ENCODE results near the gene TGIF1. TPM values are rescaled to one million over a fixed set of nuclear protein-coding genes. Genes with fewer than 3 reads are reported as not detected.
"Not testable (repeated sequence)": the region's sequence is repeated elsewhere in the genome, so short reads cannot be mapped to it uniquely, and the experiment has no call there.

Gene TGIF1
- total and polyA plus RNA-seq, 2 donors, result 25.4 to 96.1 TPM

DNA sequence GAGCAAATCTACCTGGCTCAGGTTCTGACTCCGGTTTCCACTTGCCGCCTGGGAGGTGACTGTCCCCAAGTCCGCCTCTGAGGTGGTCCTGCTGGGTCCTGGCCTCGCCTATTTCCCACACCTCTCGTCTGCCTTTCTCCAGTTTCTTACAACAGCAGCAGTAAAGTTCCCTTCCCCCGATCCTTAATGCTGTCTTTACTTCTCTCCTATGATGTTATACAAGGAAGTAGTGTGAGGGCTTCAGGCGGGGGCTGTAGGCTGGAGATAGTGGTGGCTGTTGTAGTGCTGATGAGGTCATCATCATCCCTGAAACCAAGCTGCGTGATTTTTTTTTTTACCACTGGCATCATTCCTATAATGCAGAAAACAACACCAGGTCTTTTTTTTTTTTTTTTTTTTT is 18.9 kb downstream of the TGIF1 start:
- DNase-seq (ENCODE audit: low read depth in 6 of 9, low spot score in 9 of 9), result no peak
- no peaks in the 10 kb centered on the region for H3K9me3 ChIP-seq (ENCODE audit: control insufficient read depth in 2 of 2, insufficient read depth in 1 of 2, low read length in 1 of 2)

DNA sequence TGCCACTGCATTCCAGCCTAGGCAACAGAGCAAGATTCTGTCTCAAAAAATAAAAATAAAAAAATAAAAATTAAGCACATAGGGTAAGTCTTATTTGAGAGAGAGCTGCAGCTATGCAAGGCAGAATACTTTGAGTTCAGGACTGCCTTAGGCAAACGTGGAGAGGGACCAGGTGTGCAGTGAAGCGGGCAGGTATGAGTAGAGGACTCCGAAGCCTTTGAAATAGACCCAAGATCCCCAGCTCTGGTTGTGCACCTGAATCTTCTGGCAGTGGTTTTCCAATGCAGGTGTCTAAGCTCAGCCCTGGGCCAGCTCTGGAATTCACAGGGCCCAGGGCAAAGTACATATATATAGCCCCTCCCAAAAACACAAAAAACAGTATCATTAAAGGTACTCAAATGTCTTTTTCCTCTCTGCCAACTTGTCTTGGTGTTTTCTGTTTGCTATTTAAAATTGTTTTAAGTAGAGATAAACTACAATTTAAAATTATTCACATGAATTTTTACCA is 21.2 kb downstream of the TGIF1 start:
- peaks cover 5 to 7% of the 10 kb centered on the region in 2 donors for H3K4me1 ChIP-seq (ENCODE audit: control insufficient read depth in 2 of 2, insufficient read depth in 2 of 2, low read length in 2 of 2)
- H3K27me3 ChIP-seq (ENCODE audit: control insufficient read depth in 2 of 2, insufficient read depth in 1 of 2, low read length in 1 of 2), result no peaks in the 10 kb centered on the region
- no peak overlapping the region for H3K4me3 ChIP-seq (ENCODE audit: low read length in 2 of 2)
- 94% methylated on average over 3 of the region's 3 CpGs for WGBS
- DNase-seq (ENCODE audit: low read depth in 6 of 9, low spot score in 9 of 9), result no peak
- H3K9me3 ChIP-seq (ENCODE audit: control insufficient read depth in 2 of 2, insufficient read depth in 1 of 2, low read length in 1 of 2), result no peaks in the 10 kb centered on the region
- no peaks in the 10 kb centered on the region for H3K36me3 ChIP-seq (ENCODE audit: control insufficient read depth in 2 of 2, insufficient read depth in 2 of 2, low read length in 1 of 2)
- no peak overlapping the region for H3K27ac ChIP-seq (ENCODE audit: low read depth in 1 of 2, low read length in 1 of 2)

More for the DNA sequence above, 18.9 kb downstream of the TGIF1 start:
- H3K27ac ChIP-seq (ENCODE audit: low read depth in 1 of 2, low read length in 1 of 2), result no peak overlapping the region
- no peaks in the 10 kb centered on the region for H3K27me3 ChIP-seq (ENCODE audit: control insufficient read depth in 2 of 2, insufficient read depth in 1 of 2, low read length in 1 of 2)
- 94% methylated on average over 8 of the region's 8 CpGs for WGBS
- peaks cover 5 to 11% of the 10 kb centered on the region in 2 donors for H3K4me1 ChIP-seq (ENCODE audit: control insufficient read depth in 2 of 2, insufficient read depth in 2 of 2, low read length in 2 of 2)
- no peaks in the 10 kb centered on the region for H3K36me3 ChIP-seq (ENCODE audit: control insufficient read depth in 2 of 2, insufficient read depth in 2 of 2, low read length in 1 of 2)
- no peak overlapping the region for H3K4me3 ChIP-seq (ENCODE audit: low read length in 2 of 2)

DNA sequence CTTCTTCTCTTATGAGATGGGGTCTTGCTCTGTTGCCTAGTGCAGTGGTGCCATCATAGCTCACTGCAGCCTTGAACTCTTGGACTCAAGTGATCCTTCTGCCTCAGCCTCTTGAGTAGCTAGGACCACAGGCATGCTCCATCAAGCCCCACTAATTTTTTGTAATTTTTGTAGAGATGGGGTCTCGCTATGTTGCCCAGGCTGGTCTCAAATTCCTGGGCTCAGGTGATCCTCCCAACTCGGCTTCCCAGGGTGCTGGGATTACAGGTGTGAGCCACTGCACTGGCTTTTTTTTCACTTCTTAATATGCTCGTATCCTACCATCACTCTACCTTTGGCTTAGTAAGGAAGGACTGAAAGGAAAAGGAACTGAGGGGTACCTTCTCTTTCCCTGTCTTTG is 22.1 kb downstream of the TGIF1 start:
- not testable (repeated sequence) for H3K36me3 ChIP-seq (ENCODE audit: control insufficient read depth in 2 of 2, insufficient read depth in 2 of 2, low read length in 1 of 2); H3K9me3 ChIP-seq (ENCODE audit: control insufficient read depth in 2 of 2, insufficient read depth in 1 of 2, low read length in 1 of 2); H3K4me1 ChIP-seq (ENCODE audit: control insufficient read depth in 2 of 2, insufficient read depth in 2 of 2, low read length in 2 of 2); DNase-seq (ENCODE audit: low read depth in 6 of 9, low spot score in 9 of 9); H3K27me3 ChIP-seq (ENCODE audit: control insufficient read depth in 2 of 2, insufficient read depth in 1 of 2, low read length in 1 of 2); H3K4me3 ChIP-seq (ENCODE audit: low read length in 2 of 2); H3K27ac ChIP-seq (ENCODE audit: low read depth in 1 of 2, low read length in 1 of 2)
- WGBS, result 99% methylated on average over 3 of the region's 3 CpGs

GRCh38 chr18:3472681-3473544 is 22.9 kb downstream of the TGIF1 start:
- Histone ChIP-seq H3K27ac (ENCODE audit: low read depth in 1 of 2, low read length in 1 of 2) (no peak overlapping the region), H3K4me1 (ENCODE audit: control insufficient read depth in 2 of 2, insufficient read depth in 2 of 2, low read length in 2 of 2) (no peaks in the 10 kb centered on the region), H3K36me3 (ENCODE audit: control insufficient read depth in 2 of 2, insufficient read depth in 2 of 2, low read length in 1 of 2) (no peaks in the 10 kb centered on the region), H3K4me3 (ENCODE audit: low read length in 2 of 2) (no peak overlapping the region), H3K27me3 (ENCODE audit: control insufficient read depth in 2 of 2, insufficient read depth in 1 of 2, low read length in 1 of 2) (no peaks in the 10 kb centered on the region), H3K9me3 (ENCODE audit: control insufficient read depth in 2 of 2, insufficient read depth in 1 of 2, low read length in 1 of 2) (no peaks in the 10 kb centered on the region)
- 94% methylated on average over 18 of the region's 18 CpGs for WGBS
- DNase-seq (ENCODE audit: low read depth in 6 of 9, low spot score in 9 of 9), result no peak

GRCh38 chr18:3478262-3478978 is 28.4 kb downstream of the TGIF1 start:
- Histone ChIP-seq H3K27ac (ENCODE audit: low read depth in 1 of 2, low read length in 1 of 2) (no peak overlapping the region), H3K27me3 (ENCODE audit: control insufficient read depth in 2 of 2, insufficient read depth in 1 of 2, low read length in 1 of 2) (no peaks in the 10 kb centered on the region), H3K36me3 (ENCODE audit: control insufficient read depth in 2 of 2, insufficient read depth in 2 of 2, low read length in 1 of 2) (no peaks in the 10 kb centered on the region), H3K4me3 (ENCODE audit: low read length in 2 of 2) (no peak overlapping the region), H3K4me1 (ENCODE audit: control insufficient read depth in 2 of 2, insufficient read depth in 2 of 2, low read length in 2 of 2) (no peaks in the 10 kb centered on the region), H3K9me3 (ENCODE audit: control insufficient read depth in 2 of 2, insufficient read depth in 1 of 2, low read length in 1 of 2) (no peaks in the 10 kb centered on the region)
- WGBS, result 96% methylated on average over 8 of the region's 8 CpGs
- DNase-seq (ENCODE audit: low read depth in 6 of 9, low spot score in 9 of 9), result no peak

- H3K9me3 ChIP-seq (ENCODE audit: control insufficient read depth in 2 of 2, insufficient read depth in 1 of 2, low read length in 1 of 2), result no peaks in the 10 kb centered on the region
- H3K27me3 ChIP-seq (ENCODE audit: control insufficient read depth in 2 of 2, insufficient read depth in 1 of 2, low read length in 1 of 2), result no peaks in the 10 kb centered on the region
- no peak overlapping the region for H3K27ac ChIP-seq (ENCODE audit: low read depth in 1 of 2, low read length in 1 of 2)
- WGBS, result 95% methylated on average over 5 of the region's 5 CpGs
- no peaks in the 10 kb centered on the region for H3K4me1 ChIP-seq (ENCODE audit: control insufficient read depth in 2 of 2, insufficient read depth in 2 of 2, low read length in 2 of 2)
- H3K36me3 ChIP-seq (ENCODE audit: control insufficient read depth in 2 of 2, insufficient read depth in 2 of 2, low read length in 1 of 2), result no peaks in the 10 kb centered on the region
- DNase-seq (ENCODE audit: low read depth in 6 of 9, low spot score in 9 of 9), result no peak
- no peak overlapping the region for H3K4me3 ChIP-seq (ENCODE audit: low read length in 2 of 2)
Measured at GRCh38 chr18:3479978-3480509, 30.1 kb downstream of the TGIF1 start.

GRCh38 chr18:3480827-3481573 is 31.0 kb downstream of the TGIF1 start:
- Histone ChIP-seq H3K4me3 (ENCODE audit: low read length in 2 of 2) (no peak overlapping the region), H3K4me1 (ENCODE audit: control insufficient read depth in 2 of 2, insufficient read depth in 2 of 2, low read length in 2 of 2) (no peaks in the 10 kb centered on the region), H3K36me3 (ENCODE audit: control insufficient read depth in 2 of 2, insufficient read depth in 2 of 2, low read length in 1 of 2) (no peaks in the 10 kb centered on the region), H3K27me3 (ENCODE audit: control insufficient read depth in 2 of 2, insufficient read depth in 1 of 2, low read length in 1 of 2) (no peaks in the 10 kb centered on the region), H3K27ac (ENCODE audit: low read depth in 1 of 2, low read length in 1 of 2) (no peak overlapping the region), H3K9me3 (ENCODE audit: control insufficient read depth in 2 of 2, insufficient read depth in 1 of 2, low read length in 1 of 2) (no peaks in the 10 kb centered on the region)
- WGBS, result 96% methylated on average over 5 of the region's 5 CpGs
- no peak for DNase-seq (ENCODE audit: low read depth in 6 of 9, low spot score in 9 of 9)

GRCh38 chr18:3481696-3482210 is 31.8 kb downstream of the TGIF1 start:
- peak in 1 of 9 donors; percentile 51 for DNase-seq (ENCODE audit: low read depth in 6 of 9, low spot score in 9 of 9)
- H3K4me1 ChIP-seq (ENCODE audit: control insufficient read depth in 2 of 2, insufficient read depth in 2 of 2, low read length in 2 of 2), result no peaks in the 10 kb centered on the region
- H3K4me3 ChIP-seq (ENCODE audit: low read length in 2 of 2), result no peak overlapping the region
- no peaks in the 10 kb centered on the region for H3K36me3 ChIP-seq (ENCODE audit: control insufficient read depth in 2 of 2, insufficient read depth in 2 of 2, low read length in 1 of 2)
- WGBS, result 71% methylated on average over 5 of the region's 5 CpGs
- H3K9me3 ChIP-seq (ENCODE audit: control insufficient read depth in 2 of 2, insufficient read depth in 1 of 2, low read length in 1 of 2), result no peaks in the 10 kb centered on the region
- H3K27ac ChIP-seq (ENCODE audit: low read depth in 1 of 2, low read length in 1 of 2), result no peak overlapping the region
- H3K27me3 ChIP-seq (ENCODE audit: control insufficient read depth in 2 of 2, insufficient read depth in 1 of 2, low read length in 1 of 2), result no peaks in the 10 kb centered on the region

All from thymus (tissue), 11 donors.